GM12874 (cell line): ENCODE measurements around the gene ITGBL1.

Source experiments
- CTCF ChIP-seq: IDR thresholded peaks from 2 replicates; pipeline ENCODE4 v1.5.1; 2011; ENCODE audit warnings: low read depth, mild to moderate bottlenecking, control low read depth, low read length, moderate library complexity; ENCODE audit not compliant: insufficient read depth

Gene ITGBL1

GRCh38 chr13:101703081-101703480, 250.6 kb downstream of the ITGBL1 start:
- TF ChIP-seq CTCF: no peak

GRCh38 chr13:101703838-101704237, 251.4 kb downstream of the ITGBL1 start:
- TF ChIP-seq CTCF: no peak

GRCh38 chr13:101706651-101707050, 254.2 kb downstream of the ITGBL1 start:
- TF ChIP-seq CTCF: no peak

- TF ChIP-seq CTCF: no peak
Observed at GRCh38 chr13:101707659-101708058, 255.2 kb downstream of the ITGBL1 start.

GRCh38 chr13:101708115-101708514, 255.6 kb downstream of the ITGBL1 start:
- TF ChIP-seq CTCF: no peak

GRCh38 chr13:101709952-101710351, 257.5 kb downstream of the ITGBL1 start:
- no peak for TF ChIP-seq CTCF

- no peak for TF ChIP-seq CTCF
Observed at GRCh38 chr13:101711307-101712025, 259.0 kb downstream of the ITGBL1 start.
